GM12801 (cell line): Measurements from ENCODE around the gene PPP3CA.

Experiments
- CTCF ChIP-seq: IDR thresholded peaks from one replicate; pipeline ENCODE4 v1.5.1; 2011; ENCODE audit warnings: control low read depth; ENCODE audit not compliant: insufficient read length; ENCODE audit errors: extremely low read depth

PPP3CA gene

GRCh38 chr4:101081166-101081565 is 266.2 kb downstream of the PPP3CA start:
- TF ChIP-seq CTCF: no peak

GRCh38 chr4:101078950-101079349 is 268.4 kb downstream of the PPP3CA start:
- no peak for TF ChIP-seq CTCF

GRCh38 chr4:101076032-101076431 is 271.3 kb downstream of the PPP3CA start:
- no peak for TF ChIP-seq CTCF

- no peak for TF ChIP-seq CTCF
Observed at GRCh38 chr4:101075536-101075935, 271.8 kb downstream of the PPP3CA start.

GRCh38 chr4:101074326-101074725 is 273.0 kb downstream of the PPP3CA start:
- no peak for TF ChIP-seq CTCF

- TF ChIP-seq CTCF: no peak
Observed at GRCh38 chr4:101071241-101071640, 276.1 kb downstream of the PPP3CA start.

- TF ChIP-seq CTCF: no peak
Observed at GRCh38 chr4:101068115-101068514, 279.2 kb downstream of the PPP3CA start.

GRCh38 chr4:101067383-101067782 is 279.9 kb downstream of the PPP3CA start:
- TF ChIP-seq CTCF: no peak
